GM12865 (cell line): Measurements from ENCODE around the gene CAMKK1.

ENCODE experiments used
- DNase-seq: peaks from one replicate; pipeline ENCODE4 v3.0.0; 2010; ENCODE audit warnings: low read depth
- H3K4me3 ChIP-seq: 2 replicates; pipeline ENCODE4 v1.5.1; 2011; ENCODE audit warnings: mild to moderate bottlenecking, low read depth, low read length, control low read depth
- CTCF ChIP-seq: IDR thresholded peaks from 2 replicates; pipeline ENCODE4 v1.5.1; 2011; ENCODE audit warnings: low read length, control low read depth, low read depth, inconsistent platforms; ENCODE audit not compliant: insufficient read depth; ENCODE audit errors: missing control alignments

Gene CAMKK1

GRCh38 chr17:3886776-3887175 is 6.1 kb downstream of the CAMKK1 start:
- no peak for TF ChIP-seq CTCF
- DNase-seq: no peak
- no peak overlapping the region for H3K4me3 ChIP-seq

- no peak for DNase-seq
- no peak for TF ChIP-seq CTCF
- H3K4me3 ChIP-seq: no peak overlapping the region
These were observed 6.9 kb downstream of the CAMKK1 start for GRCh38 chr17:3885970-3886369.

- no peak for DNase-seq
- no peak overlapping the region for H3K4me3 ChIP-seq
- TF ChIP-seq CTCF: no peak
These were observed 7.6 kb downstream of the CAMKK1 start for GRCh38 chr17:3885271-3885670.

GRCh38 chr17:3884188-3884587 is 8.7 kb downstream of the CAMKK1 start:
- H3K4me3 ChIP-seq: no peak overlapping the region
- TF ChIP-seq CTCF: no peak
- no peak for DNase-seq

GRCh38 chr17:3882276-3882675 is 10.6 kb downstream of the CAMKK1 start:
- no peak for TF ChIP-seq CTCF
- no peak overlapping the region for H3K4me3 ChIP-seq
- DNase-seq: no peak

GRCh38 chr17:3880983-3881382 is 11.9 kb downstream of the CAMKK1 start:
- TF ChIP-seq CTCF: no peak
- H3K4me3 ChIP-seq: no peak overlapping the region
- no peak for DNase-seq

- TF ChIP-seq CTCF: no peak
- no peak for DNase-seq
- no peak overlapping the region for H3K4me3 ChIP-seq
These were observed 13.0 kb downstream of the CAMKK1 start for GRCh38 chr17:3879591-3880417.
